ENCODE results near the gene ARIH2.

DNA sequence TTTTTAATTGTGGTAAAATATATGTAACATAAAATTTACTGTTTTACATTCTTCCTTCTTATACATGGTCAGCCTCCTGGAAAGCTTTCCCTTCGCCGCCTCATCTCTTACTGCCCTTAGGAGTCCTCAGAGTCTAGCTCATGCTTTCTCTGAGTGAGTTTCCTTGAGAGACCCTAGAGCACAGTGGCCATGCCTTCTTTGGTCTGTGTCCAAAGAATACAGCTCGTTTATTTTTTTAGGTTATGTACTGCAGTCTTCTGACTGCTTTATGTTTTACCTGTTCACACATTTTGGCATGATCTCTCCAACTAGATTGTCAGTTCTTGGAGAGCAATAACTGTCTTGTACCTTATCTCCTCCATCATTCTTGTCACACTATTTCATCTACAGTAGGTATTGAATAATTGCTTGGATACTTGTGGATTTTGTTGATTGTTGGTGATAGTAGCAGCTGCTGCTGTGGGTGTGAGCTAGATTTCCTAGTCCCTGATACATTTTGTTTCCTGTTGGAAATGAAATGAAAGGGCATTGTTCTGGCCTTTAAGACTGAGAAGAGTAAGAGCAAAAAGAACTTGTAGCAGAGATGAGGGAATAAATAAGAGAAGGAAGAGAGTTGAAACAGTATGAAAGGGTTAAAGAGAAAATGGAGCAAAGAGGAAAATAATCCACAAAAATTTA lies 10.9 kb downstream of the ARIH2 start:
- no peak; the same call in 1 of the 2 replicates for TF ChIP-seq GATA2 (IDR thresholded peaks at IDR 0.05; ENCODE audit: low read depth, low read length)
- TF ChIP-seq GATA3 (IDR thresholded peaks at IDR 0.05; ENCODE audit: low read depth, low read length): no peak
